ENCODE data around the gene ZNF451. TPM values are rescaled to one million over a fixed set of nuclear protein-coding genes. Genes with fewer than 3 reads are reported as not detected.
A peak's percentile ranks its signal among the peaks of the same experiment; 100 is the strongest.

Gene ZNF451
- total RNA-seq, 1 donor from 2014 or later = 34.4 TPM

DNA sequence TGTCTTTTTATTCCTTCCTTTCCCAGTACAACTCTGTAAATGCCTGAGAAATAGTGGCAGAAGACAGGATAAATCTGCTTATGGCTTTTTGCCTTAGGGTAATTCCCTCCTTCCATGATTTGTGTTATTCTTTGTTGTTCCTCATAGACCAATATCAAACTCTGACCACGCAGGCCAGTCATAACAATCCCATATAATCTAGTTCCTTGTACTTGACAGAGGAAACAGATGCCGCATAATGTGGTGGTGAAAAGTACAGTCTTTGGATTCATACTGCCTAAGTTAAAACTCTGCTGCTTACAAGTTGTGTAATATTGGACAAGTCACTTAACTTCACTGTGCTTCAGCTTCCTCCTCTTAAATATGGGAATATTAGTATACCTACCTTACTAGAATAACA is 74.0 kb downstream of the ZNF451 start:
- TF ChIP-seq, protein P1, sequence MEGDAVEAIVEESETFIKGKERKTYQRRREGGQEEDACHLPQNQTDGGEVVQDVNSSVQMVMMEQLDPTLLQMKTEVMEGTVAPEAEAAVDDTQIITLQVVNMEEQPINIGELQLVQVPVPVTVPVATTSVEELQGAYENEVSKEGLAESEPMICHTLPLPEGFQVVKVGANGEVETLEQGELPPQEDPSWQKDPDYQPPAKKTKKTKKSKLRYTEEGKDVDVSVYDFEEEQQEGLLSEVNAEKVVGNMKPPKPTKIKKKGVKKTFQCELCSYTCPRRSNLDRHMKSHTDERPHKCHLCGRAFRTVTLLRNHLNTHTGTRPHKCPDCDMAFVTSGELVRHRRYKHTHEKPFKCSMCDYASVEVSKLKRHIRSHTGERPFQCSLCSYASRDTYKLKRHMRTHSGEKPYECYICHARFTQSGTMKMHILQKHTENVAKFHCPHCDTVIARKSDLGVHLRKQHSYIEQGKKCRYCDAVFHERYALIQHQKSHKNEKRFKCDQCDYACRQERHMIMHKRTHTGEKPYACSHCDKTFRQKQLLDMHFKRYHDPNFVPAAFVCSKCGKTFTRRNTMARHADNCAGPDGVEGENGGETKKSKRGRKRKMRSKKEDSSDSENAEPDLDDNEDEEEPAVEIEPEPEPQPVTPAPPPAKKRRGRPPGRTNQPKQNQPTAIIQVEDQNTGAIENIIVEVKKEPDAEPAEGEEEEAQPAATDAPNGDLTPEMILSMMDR (IDR thresholded peaks at IDR 0.05; ENCODE audit: insufficient read depth, low read length, poor library complexity, severe bottlenecking) = no peak
- H3K27me3 ChIP-seq (ENCODE audit: control insufficient read depth, insufficient read depth, low read length) = no peaks in the 10 kb centered on the region
- H3K36me3 ChIP-seq (ENCODE audit: control insufficient read depth, insufficient read depth, low read length) = no peaks in the 10 kb centered on the region
- H3K4me3 ChIP-seq (ENCODE audit: low read depth, low read length) = no peak overlapping the region
- no peak for DNase-seq (ENCODE audit: low read depth)

DNA sequence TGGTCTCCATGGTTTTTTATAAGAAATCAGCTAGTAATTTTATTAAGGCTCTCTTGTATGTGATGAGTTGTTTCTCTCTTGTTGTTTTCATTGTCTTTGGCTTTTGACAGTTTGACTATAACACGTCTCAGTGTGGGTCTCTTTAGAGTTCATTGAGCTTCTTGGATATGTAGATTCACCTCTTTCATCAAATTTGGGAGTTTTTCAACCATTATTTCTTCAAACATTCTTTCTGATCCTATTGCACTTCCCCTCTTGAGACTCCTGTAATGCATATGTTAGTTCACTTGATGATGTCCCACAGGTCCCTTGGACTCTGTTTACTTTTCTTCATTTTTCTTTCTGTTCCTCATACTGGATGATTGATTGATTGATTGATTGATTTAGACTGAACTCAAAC is 75.1 kb downstream of the ZNF451 start:
- Histone ChIP-seq H3K27me3 (ENCODE audit: control insufficient read depth, insufficient read depth, low read length) (no peaks in the 10 kb centered on the region), H3K4me3 (ENCODE audit: low read depth, low read length) (no peak overlapping the region), H3K36me3 (ENCODE audit: control insufficient read depth, insufficient read depth, low read length) (no peaks in the 10 kb centered on the region)
- no peak for DNase-seq (ENCODE audit: low read depth)
- TF ChIP-seq, protein P1 (IDR thresholded peaks at IDR 0.05; ENCODE audit: insufficient read depth, low read length, poor library complexity, severe bottlenecking) = no peak

DNA sequence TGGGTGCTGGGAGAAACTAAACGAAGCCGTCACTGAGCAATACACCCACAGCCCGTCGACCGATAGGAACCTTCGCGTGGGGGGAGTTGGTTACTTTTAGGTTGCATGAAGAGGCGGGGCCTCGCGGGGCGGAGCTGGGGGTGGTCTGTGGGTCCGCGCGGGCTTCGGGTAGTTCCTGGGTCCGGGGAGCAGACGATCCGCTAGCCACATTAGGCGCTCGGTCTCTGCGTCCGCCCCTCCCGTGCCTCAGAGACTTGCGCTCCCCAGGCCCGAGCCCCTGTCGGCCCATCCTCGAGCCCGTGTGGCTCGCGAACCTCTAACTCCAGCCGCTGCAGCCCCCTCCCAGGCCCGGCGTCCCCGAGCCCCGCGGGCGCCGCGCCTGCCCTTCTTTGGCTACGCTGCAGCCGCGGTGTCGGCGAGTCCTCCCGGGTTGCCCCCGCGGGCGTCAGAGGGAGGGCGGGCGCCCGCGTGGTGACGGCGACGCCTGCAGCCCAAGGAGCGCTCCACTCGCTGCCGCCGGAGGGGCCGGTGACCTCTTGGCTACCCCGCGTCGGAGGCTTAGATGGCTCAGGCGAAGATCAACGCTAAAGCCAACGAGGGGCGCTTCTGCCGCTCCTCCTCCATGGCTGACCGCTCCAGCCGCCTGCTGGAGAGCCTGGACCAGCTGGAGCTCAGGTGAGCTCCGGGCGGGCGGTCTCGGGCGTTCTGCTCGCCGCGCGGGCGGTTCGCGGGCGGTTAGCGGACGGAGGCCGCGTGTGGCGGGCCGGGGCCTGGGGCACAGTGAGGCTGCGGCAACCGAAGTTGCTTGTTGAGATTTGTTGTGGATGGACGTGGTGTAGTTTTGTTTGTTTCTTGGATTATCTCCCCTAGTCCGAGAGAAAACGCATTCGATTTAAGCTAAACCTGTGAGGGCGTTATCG is 82.4 kb downstream of the ZNF451 start, which contains the start of gene BAG2:
Gene BAG2 (plus strand): TSS at position 191 of the 920 bp plus-strand sequence. CDS start 372 bp downstream, at position 563.
- peak within 1 kb of the TSS; percentile 81 for H3K4me3 ChIP-seq (ENCODE audit: low read depth, low read length)
- H3K36me3 ChIP-seq (ENCODE audit: control insufficient read depth, insufficient read depth, low read length) = no peaks in the 10 kb centered on the region
- TF ChIP-seq, protein P1 (IDR thresholded peaks at IDR 0.05; ENCODE audit: insufficient read depth, low read length, poor library complexity, severe bottlenecking) = peak; percentile 18
- peak; percentile 61 for DNase-seq (ENCODE audit: low read depth)
- H3K27me3 ChIP-seq (ENCODE audit: control insufficient read depth, insufficient read depth, low read length) = no peaks in the 10 kb centered on the region

DNA sequence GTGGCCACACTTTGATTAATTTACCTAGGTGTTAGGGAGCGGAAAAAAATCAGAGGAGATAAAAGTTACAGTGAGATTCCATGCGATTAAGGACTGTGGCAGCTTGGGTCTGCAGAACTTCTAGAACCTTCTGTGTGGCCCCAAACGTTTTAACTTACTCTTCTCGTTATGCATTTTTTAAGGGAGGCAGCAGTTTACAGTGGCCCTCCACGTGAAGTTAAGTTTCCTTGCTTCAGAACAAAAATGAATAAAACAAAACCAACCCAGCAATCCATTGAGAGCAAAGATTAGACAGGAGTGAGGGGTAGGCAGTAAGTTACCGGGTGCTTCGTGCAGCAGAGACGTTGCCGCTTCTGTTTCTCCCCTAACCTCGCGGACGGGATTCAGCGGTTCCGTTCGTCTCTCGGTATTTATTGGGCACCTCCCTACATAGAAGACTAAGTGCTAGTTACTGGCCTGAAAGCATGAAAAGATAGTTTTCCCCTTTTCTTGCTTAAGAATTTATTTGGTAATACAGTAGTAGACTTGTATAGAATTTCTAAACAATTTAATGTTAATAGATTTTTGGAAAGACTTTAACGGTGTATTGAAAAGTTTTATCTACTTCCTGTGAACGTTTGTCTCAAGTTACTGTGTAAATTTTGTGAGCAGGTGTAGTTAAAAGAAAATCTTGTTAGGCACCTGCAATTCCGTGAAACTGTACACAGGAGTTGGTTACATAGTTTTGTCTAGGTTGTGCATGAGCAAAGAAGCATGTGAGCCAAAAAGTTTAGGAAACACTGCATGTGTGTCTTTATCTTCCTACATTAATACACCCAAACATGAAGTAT is 83.3 kb downstream of the ZNF451 start:
- peak overlapping the region; percentile 81 for H3K4me3 ChIP-seq (ENCODE audit: low read depth, low read length)
- TF ChIP-seq, protein P1 (IDR thresholded peaks at IDR 0.05; ENCODE audit: insufficient read depth, low read length, poor library complexity, severe bottlenecking) = no peak
- no peaks in the 10 kb centered on the region for H3K27me3 ChIP-seq (ENCODE audit: control insufficient read depth, insufficient read depth, low read length)
- no peaks in the 10 kb centered on the region for H3K36me3 ChIP-seq (ENCODE audit: control insufficient read depth, insufficient read depth, low read length)
- DNase-seq (ENCODE audit: low read depth) = no peak

DNA sequence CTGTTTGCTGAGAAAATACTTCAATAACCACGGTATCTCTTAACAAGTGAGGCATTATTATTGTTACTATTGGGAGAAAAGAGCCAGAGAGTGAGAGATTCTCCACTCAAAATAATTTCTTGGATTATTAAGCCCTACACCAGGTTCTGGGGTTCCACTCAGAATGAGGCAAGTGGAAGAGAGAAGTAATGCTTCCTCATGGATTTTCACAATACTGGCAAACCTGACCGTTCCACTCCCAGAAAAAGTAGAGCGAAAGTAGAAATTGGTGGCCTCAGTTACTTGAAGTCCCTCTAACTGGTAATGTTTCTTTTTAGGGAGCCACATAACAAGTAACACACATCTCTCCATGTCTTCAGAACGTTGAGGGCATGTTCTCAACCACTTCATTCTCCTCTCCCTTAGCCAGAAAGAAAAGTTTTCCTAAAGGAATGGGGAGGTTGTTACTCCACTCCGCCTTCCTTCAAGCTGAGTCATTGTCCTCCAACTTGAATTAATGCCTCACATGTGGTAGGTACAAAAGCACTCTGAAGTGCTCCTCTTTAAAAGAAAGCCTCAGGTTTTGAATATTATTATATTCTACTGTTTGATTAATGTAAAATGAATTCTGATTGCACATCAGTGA is 84.0 kb downstream of the ZNF451 start:
- no peaks in the 10 kb centered on the region for H3K27me3 ChIP-seq (ENCODE audit: control insufficient read depth, insufficient read depth, low read length)
- no peaks in the 10 kb centered on the region for H3K36me3 ChIP-seq (ENCODE audit: control insufficient read depth, insufficient read depth, low read length)
- peak; percentile 48 for DNase-seq (ENCODE audit: low read depth)
- TF ChIP-seq, protein P1 (IDR thresholded peaks at IDR 0.05; ENCODE audit: insufficient read depth, low read length, poor library complexity, severe bottlenecking) = no peak
- H3K4me3 ChIP-seq (ENCODE audit: low read depth, low read length) = peak overlapping the region; percentile 81
